Spleen (tissue), 11 donors: ENCODE results near the gene POLR2J. TPM values are rescaled to one million over a fixed set of nuclear protein-coding genes. Genes with fewer than 3 reads are reported as not detected.

Experiments used
- DNase-seq: peaks from one replicate; pipeline ENCODE4 v3.0.0-alpha.2; 2020
- H3K27ac ChIP-seq, 8 donors: fragments of 200-600 bp; sonication (generic) in 7 of 8; 1 replicate in 4 of 8; 2 replicates in 4 of 8; pipeline versions ENCODE4 v1.5.0 to v1.8.0; 2016 to 2021; ENCODE audit warnings: inconsistent platforms in 4 of 8, mild to moderate bottlenecking in 4 of 8, moderate library complexity in 1 of 8
- H3K27me3 ChIP-seq, 7 donors: fragments of 200-600 bp; sonication (generic) in 6 of 7; replicated peaks in 1 of 7; 1 replicate in 4 of 7; 2 replicates in 3 of 7; pipeline versions ENCODE4 v1.5.0 to v1.8.0; 2016 to 2021; ENCODE audit warnings: inconsistent platforms in 3 of 7, mild to moderate bottlenecking in 1 of 7
- H3K36me3 ChIP-seq, 6 donors: fragments of 200-600 bp; sonication (generic) in 5 of 6; 1 replicate in 4 of 6; 2 replicates in 2 of 6; pipeline versions ENCODE4 v1.5.0 to v1.8.0; 2016 to 2021; ENCODE audit warnings: inconsistent platforms in 2 of 6
- H3K4me1 ChIP-seq, 6 donors: fragments of 200-600 bp; sonication (generic) in 5 of 6; 1 replicate in 3 of 6; 2 replicates in 3 of 6; pipeline versions ENCODE4 v1.5.0 to v1.8.0; 2016 to 2021; ENCODE audit warnings: inconsistent platforms in 3 of 6
- H3K4me3 ChIP-seq, 8 donors: fragments of 200-600 bp; sonication (generic) in 7 of 8; 1 replicate in 4 of 8; 2 replicates in 4 of 8; pipeline versions ENCODE4 v1.5.0 to v1.8.0; 2016 to 2021; ENCODE audit warnings: inconsistent platforms in 4 of 8, mild to moderate bottlenecking in 4 of 8, moderate library complexity in 2 of 8
- H3K9me3 ChIP-seq, 8 donors: fragments of 200-600 bp; sonication (generic) in 7 of 8; 1 replicate in 4 of 8; 2 replicates in 4 of 8; pipeline versions ENCODE4 v1.5.0 to v1.8.0; 2016 to 2021; ENCODE audit warnings: inconsistent platforms in 4 of 8
- CTCF ChIP-seq, 11 experiments: fragments of 200-600 bp in 7 of 11; fragments of 450-650 bp in 4 of 11; sonication (generic) in 4 of 11; IDR thresholded peaks in 8 of 11; conservative IDR thresholded peaks in 3 of 11; 1 replicate in 7 of 11; 2 replicates in 4 of 11; pipeline versions ENCODE4 v1.4.0 to v1.8.0; 2016 to 2021; ENCODE audit warnings: antibody characterized with exemption in 11 of 11, inconsistent platforms in 4 of 11, mild to moderate bottlenecking in 1 of 11
- POLR2A ChIP-seq, 3 donors: fragments of 450-650 bp; IDR thresholded peaks; one replicate each; pipeline ENCODE4 v1.5.1; 2017; ENCODE audit warnings: antibody characterized with exemption in 3 of 3, mild to moderate bottlenecking in 1 of 3
- POLR2AphosphoS5 ChIP-seq, 3 donors: sonication (generic); formaldehyde crosslinking; IDR thresholded peaks; one replicate each; pipeline ENCODE4 v1.5.1; 2017; ENCODE audit warnings: antibody characterized with exemption in 3 of 3
- WGBS, 5 donors: extraction: QIAGEN DNeasy Blood & Tissue Kit in 3 of 5; methylation state at CpG; one replicate each; pipeline versions ENCODE4 v1.1.5 to v1.1.7; 2013 to 2018; 5-methylcytosine and 5-hydroxymethylcytosine counted together
- intact Hi-C: fragments of 100-400 bp; cut with DNase I; formaldehyde crosslinking; loops from one replicate; pipeline ENCODE4 v1.15.0; 2023; ENCODE audit warnings: low total_unique reads
- polyA plus RNA-seq, 3 donors: library from polyadenylated mRNA; stranded (reverse); fragments of 200-250 nt; gene quantifications; one replicate each; pipeline ENCODE4 v1.2.1, GENCODE V29; 2013
- total RNA-seq, 7 donors: library from RNA; depleted of rRNA in 3 of 7; stranded (reverse); fragments of >200 nt in 3 of 7; fragmentation: NEBNext Ultra II Directional in 4 of 7; extraction: Animal tissue kit (Norgen Biotek cat#: 25700) in 4 of 7; gene quantifications; one replicate each; pipeline versions ENCODE4 v1.1.0 to v1.2.1, GENCODE V29; 2016 to 2021
- donor health status: healthy with polysubstance abuse.
- donor health status: DM: no; HTN: no; CAD: no; lungs with moderate emphysema.
- donor health status: DM: no; HTN: no; CAD: no.
- donor health status: Bipolar disorder and iron deficiency.
- donor health status: healthy.
- donor health status: DM: no; HTN: no; CAD: no.
- donor health status: DM: yes; HTN: yes; CAD: no.

Gene POLR2J
- total and polyA plus RNA-seq, 10 donors = 8.4 to 98.8 (median 32.2) TPM

GRCh38 chr7:102469972-102470825 lies 8.5 kb downstream of the POLR2J start:
- peak; percentile 75 for DNase-seq
- H3K36me3 ChIP-seq = peaks cover 0 to 79% (median 38%) of the 10 kb centered on the region in 6 donors
- WGBS, 5 donors = 72 to 87% (median 76%) methylated on average over 16 to 20 of the region's 20 CpGs
- peaks cover 9 to 49% (median 17%) of the 10 kb centered on the region in 6 donors for H3K4me1 ChIP-seq
- H3K4me3 ChIP-seq = no peak overlapping the region
- H3K27me3 ChIP-seq = no peaks in the 10 kb centered on the region
- H3K9me3 ChIP-seq = no peaks in the 10 kb centered on the region
- peak overlapping the region in 1 of 8 donors; percentile 27 for H3K27ac ChIP-seq
- TF ChIP-seq CTCF (IDR thresholded peaks at IDR 0.05 in 8 of 11, conservative IDR thresholded peaks at IDR 0.05 in 3 of 11) (no peak), POLR2AphosphoS5 (IDR thresholded peaks at IDR 0.05) (peak; percentile 39 to 60 (median 46)), POLR2A (IDR thresholded peaks at IDR 0.05) (no peak)
- intact Hi-C loops = no loop called here

GRCh38 chr7:102469351-102469971 lies 9.3 kb downstream of the POLR2J start:
- H3K4me3 ChIP-seq = no peak overlapping the region
- intact Hi-C loops = no loop called here

GRCh38 chr7:102468478-102469350 lies 10.0 kb downstream of the POLR2J start:
- H3K27me3 ChIP-seq = no peaks in the 10 kb centered on the region
- H3K4me1 ChIP-seq = peaks cover 12 to 60% (median 25%) of the 10 kb centered on the region in 6 donors
- no peak overlapping the region for H3K4me3 ChIP-seq
- DNase-seq = peak; percentile 76
- TF ChIP-seq CTCF (IDR thresholded peaks at IDR 0.05 in 8 of 11, conservative IDR thresholded peaks at IDR 0.05 in 3 of 11) (no peak), POLR2A (IDR thresholded peaks at IDR 0.05) (no peak), POLR2AphosphoS5 (IDR thresholded peaks at IDR 0.05) (peak in 1 of 3 donors; percentile 3)
- no peak overlapping the region for H3K27ac ChIP-seq
- 80 to 90% (median 86%) methylated on average over 30 to 40 of the region's 40 CpGs for WGBS, 5 donors
- peaks cover 0 to 65% (median 38%) of the 10 kb centered on the region in 6 donors for H3K36me3 ChIP-seq
- intact Hi-C loops = no loop called here
- H3K9me3 ChIP-seq = no peaks in the 10 kb centered on the region

More at GRCh38 chr7:102469351-102469971, 9.3 kb downstream of the POLR2J start:
- WGBS, 5 donors = 50 to 91% (median 82%) methylated on average over 6 to 24 of the region's 24 CpGs
- TF ChIP-seq POLR2AphosphoS5 (IDR thresholded peaks at IDR 0.05) (peak in 2 of 3 donors; percentile 28 to 62), POLR2A (IDR thresholded peaks at IDR 0.05) (no peak), CTCF (IDR thresholded peaks at IDR 0.05 in 8 of 11, conservative IDR thresholded peaks at IDR 0.05 in 3 of 11) (no peak)
- Histone ChIP-seq H3K9me3 (no peaks in the 10 kb centered on the region), H3K36me3 (peaks cover 0 to 72% (median 38%) of the 10 kb centered on the region in 6 donors), H3K27me3 (no peaks in the 10 kb centered on the region), H3K27ac (peak overlapping the region in 1 of 8 donors; percentile 27), H3K4me1 (peaks cover 9 to 53% (median 19%) of the 10 kb centered on the region in 6 donors)
- peak; percentile 74 for DNase-seq
